H1 (cell line): ENCODE measurements around the gene ASF1B. TPM values are rescaled to one million over a fixed set of nuclear protein-coding genes. Genes with fewer than 3 reads are reported as not detected.

Source experiments
- KDM4A ChIP-seq: IDR thresholded peaks from one replicate; pipeline ENCODE4 v1.7.1; 2012; ENCODE audit warnings: low read depth, mild to moderate bottlenecking, moderate library complexity, low read length, inconsistent platforms; ENCODE audit not compliant: severe bottlenecking
- MAFK ChIP-seq: IDR thresholded peaks from 2 replicates; pipeline ENCODE4 v1.6.1; 2012; ENCODE audit warnings: low read depth, mild to moderate bottlenecking, improper control_type of control experiment, low read length
- POLR2AphosphoS5 ChIP-seq: IDR thresholded peaks from 2 replicates; pipeline ENCODE4 v1.6.1; 2011; ENCODE audit warnings: low read depth, low read length
- RBBP5 ChIP-seq: IDR thresholded peaks from 2 replicates; pipeline ENCODE4 v1.7.1; 2012; ENCODE audit warnings: low read depth, mild to moderate bottlenecking, inconsistent platforms, low read length, moderate library complexity, borderline replicate concordance
- SAP30 ChIP-seq: fragments of 300-600 bp; sonication (generic); IDR thresholded peaks from 2 replicates; pipeline ENCODE4 v1.7.1; 2012; ENCODE audit warnings: low read length, moderate library complexity, mild to moderate bottlenecking, inconsistent platforms; ENCODE audit not compliant: insufficient read depth, insufficient replicate concordance
- polyA plus RNA-seq, 7 experiments: library from polyadenylated mRNA; depleted of rRNA in 3 of 7; stranded (reverse) in 5 of 7; unstranded in 2 of 7; fragments of >200 nt in 5 of 7; fragments of 200-250 nt in 2 of 7; gene quantifications; 1 replicate in 5 of 7; 2 replicates in 1 of 7; 4 replicates in 1 of 7; pipeline versions ENCODE4 v1.2.1 to v1.2.3, GENCODE V29; 2011 to 2013; ENCODE audit warnings: missing spikeins in 2 of 7, mixed read lengths in 2 of 7
- total RNA-seq: library from RNA; stranded (reverse); fragmentation: NEBNext Ultra II Directional; extraction: Animal tissue kit (Norgen Biotek cat#: 25700); gene quantifications from 2 replicates; pipeline ENCODE4 v1.2.1, GENCODE V29; 2021
- TF ChIP-seq, protein P1 (sequence below): fragments of 300-600 bp; sonication (generic); IDR thresholded peaks from 2 replicates; pipeline ENCODE4 v1.7.1; 2012; ENCODE audit warnings: low read length, moderate library complexity, mild to moderate bottlenecking, inconsistent platforms; ENCODE audit not compliant: insufficient replicate concordance
- TF ChIP-seq, protein P2 (sequence below): IDR thresholded peaks from 2 replicates; pipeline ENCODE4 v1.6.1; 2012; ENCODE audit warnings: low read length, inconsistent platforms

Gene ASF1B
- total and polyA plus RNA-seq, 2 of the 8 experiments (the other 6 are each of a cell fraction or from before 2014, with no cell fraction given) = 32.6 to 59.2 TPM

DNA sequence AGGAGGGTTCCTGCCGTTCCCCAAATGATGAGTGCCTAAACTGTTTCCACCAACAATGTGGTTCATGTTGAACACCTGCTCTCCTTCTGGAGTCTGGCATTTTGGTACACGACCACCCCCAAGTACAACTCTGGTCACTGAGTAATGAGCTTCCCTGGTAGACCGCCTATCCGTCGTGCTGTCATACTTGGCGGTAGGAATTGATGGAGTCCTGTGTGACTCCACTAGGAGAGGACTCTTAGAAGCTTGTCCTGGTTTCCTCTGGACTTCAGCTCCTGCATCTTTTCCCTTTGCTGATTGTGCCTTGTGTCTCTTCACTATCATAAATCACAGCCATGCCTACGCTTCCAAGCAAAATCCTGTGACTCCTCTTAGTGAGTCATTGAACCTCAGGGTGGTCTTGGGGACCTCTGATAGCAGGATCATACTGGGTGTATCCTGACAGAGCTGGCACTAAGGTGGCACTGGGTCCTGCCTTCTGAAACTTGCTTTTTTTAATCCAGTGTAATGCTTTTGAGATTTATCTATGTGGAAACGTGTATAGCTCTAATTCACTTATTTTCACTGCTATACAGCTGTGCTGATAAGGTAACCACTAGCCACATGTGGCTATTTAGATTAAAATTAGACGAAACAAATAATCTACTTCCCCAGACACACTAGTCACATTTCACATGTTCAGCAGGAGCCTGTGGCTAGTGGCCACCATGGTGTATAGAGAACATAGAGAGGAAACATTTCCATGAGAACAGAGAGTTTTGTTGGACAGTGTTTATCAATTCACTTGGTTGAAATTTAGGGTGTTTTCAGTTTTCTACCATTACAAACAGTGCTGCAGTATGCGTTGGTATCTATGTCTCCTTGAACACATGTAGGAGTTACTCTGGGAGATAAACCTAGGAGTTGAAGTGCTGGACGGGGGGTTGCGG is 6.1 kb upstream of the ASF1B start (continued):
- TF ChIP-seq, protein P1, sequence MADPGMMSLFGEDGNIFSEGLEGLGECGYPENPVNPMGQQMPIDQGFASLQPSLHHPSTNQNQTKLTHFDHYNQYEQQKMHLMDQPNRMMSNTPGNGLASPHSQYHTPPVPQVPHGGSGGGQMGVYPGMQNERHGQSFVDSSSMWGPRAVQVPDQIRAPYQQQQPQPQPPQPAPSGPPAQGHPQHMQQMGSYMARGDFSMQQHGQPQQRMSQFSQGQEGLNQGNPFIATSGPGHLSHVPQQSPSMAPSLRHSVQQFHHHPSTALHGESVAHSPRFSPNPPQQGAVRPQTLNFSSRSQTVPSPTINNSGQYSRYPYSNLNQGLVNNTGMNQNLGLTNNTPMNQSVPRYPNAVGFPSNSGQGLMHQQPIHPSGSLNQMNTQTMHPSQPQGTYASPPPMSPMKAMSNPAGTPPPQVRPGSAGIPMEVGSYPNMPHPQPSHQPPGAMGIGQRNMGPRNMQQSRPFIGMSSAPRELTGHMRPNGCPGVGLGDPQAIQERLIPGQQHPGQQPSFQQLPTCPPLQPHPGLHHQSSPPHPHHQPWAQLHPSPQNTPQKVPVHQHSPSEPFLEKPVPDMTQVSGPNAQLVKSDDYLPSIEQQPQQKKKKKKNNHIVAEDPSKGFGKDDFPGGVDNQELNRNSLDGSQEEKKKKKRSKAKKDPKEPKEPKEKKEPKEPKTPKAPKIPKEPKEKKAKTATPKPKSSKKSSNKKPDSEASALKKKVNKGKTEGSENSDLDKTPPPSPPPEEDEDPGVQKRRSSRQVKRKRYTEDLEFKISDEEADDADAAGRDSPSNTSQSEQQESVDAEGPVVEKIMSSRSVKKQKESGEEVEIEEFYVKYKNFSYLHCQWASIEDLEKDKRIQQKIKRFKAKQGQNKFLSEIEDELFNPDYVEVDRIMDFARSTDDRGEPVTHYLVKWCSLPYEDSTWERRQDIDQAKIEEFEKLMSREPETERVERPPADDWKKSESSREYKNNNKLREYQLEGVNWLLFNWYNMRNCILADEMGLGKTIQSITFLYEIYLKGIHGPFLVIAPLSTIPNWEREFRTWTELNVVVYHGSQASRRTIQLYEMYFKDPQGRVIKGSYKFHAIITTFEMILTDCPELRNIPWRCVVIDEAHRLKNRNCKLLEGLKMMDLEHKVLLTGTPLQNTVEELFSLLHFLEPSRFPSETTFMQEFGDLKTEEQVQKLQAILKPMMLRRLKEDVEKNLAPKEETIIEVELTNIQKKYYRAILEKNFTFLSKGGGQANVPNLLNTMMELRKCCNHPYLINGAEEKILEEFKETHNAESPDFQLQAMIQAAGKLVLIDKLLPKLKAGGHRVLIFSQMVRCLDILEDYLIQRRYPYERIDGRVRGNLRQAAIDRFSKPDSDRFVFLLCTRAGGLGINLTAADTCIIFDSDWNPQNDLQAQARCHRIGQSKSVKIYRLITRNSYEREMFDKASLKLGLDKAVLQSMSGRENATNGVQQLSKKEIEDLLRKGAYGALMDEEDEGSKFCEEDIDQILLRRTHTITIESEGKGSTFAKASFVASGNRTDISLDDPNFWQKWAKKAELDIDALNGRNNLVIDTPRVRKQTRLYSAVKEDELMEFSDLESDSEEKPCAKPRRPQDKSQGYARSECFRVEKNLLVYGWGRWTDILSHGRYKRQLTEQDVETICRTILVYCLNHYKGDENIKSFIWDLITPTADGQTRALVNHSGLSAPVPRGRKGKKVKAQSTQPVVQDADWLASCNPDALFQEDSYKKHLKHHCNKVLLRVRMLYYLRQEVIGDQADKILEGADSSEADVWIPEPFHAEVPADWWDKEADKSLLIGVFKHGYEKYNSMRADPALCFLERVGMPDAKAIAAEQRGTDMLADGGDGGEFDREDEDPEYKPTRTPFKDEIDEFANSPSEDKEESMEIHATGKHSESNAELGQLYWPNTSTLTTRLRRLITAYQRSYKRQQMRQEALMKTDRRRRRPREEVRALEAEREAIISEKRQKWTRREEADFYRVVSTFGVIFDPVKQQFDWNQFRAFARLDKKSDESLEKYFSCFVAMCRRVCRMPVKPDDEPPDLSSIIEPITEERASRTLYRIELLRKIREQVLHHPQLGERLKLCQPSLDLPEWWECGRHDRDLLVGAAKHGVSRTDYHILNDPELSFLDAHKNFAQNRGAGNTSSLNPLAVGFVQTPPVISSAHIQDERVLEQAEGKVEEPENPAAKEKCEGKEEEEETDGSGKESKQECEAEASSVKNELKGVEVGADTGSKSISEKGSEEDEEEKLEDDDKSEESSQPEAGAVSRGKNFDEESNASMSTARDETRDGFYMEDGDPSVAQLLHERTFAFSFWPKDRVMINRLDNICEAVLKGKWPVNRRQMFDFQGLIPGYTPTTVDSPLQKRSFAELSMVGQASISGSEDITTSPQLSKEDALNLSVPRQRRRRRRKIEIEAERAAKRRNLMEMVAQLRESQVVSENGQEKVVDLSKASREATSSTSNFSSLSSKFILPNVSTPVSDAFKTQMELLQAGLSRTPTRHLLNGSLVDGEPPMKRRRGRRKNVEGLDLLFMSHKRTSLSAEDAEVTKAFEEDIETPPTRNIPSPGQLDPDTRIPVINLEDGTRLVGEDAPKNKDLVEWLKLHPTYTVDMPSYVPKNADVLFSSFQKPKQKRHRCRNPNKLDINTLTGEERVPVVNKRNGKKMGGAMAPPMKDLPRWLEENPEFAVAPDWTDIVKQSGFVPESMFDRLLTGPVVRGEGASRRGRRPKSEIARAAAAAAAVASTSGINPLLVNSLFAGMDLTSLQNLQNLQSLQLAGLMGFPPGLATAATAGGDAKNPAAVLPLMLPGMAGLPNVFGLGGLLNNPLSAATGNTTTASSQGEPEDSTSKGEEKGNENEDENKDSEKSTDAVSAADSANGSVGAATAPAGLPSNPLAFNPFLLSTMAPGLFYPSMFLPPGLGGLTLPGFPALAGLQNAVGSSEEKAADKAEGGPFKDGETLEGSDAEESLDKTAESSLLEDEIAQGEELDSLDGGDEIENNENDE = no peak
- TF ChIP-seq MAFK = no peak
- no peak for TF ChIP-seq RBBP5
- TF ChIP-seq SAP30 = no peak
- no peak for TF ChIP-seq KDM4A
- TF ChIP-seq, protein P2, sequence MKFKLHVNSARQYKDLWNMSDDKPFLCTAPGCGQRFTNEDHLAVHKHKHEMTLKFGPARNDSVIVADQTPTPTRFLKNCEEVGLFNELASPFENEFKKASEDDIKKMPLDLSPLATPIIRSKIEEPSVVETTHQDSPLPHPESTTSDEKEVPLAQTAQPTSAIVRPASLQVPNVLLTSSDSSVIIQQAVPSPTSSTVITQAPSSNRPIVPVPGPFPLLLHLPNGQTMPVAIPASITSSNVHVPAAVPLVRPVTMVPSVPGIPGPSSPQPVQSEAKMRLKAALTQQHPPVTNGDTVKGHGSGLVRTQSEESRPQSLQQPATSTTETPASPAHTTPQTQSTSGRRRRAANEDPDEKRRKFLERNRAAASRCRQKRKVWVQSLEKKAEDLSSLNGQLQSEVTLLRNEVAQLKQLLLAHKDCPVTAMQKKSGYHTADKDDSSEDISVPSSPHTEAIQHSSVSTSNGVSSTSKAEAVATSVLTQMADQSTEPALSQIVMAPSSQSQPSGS = no peak
- no peak for TF ChIP-seq POLR2AphosphoS5
